ENCODE results near the gene DEDD2. TPM values are rescaled to one million over a fixed set of nuclear protein-coding genes. Genes with fewer than 3 reads are reported as not detected.

DEDD2 gene
- total RNA-seq, 2 experiments from 2014 or later = 41.3 to 42.2 TPM

GRCh38 chr19:42212886-42213285 lies 4.6 kb downstream of the DEDD2 start:
- Mint-ChIP-seq H3K4me1 (peaks cover 46% of the 10 kb centered on the region), H3K36me3 (peaks cover 37% of the 10 kb centered on the region), H3K27ac (peak overlapping the region; percentile 64), H3K9me3 (no peaks in the 10 kb centered on the region), H3K27me3 (no peaks in the 10 kb centered on the region), H3K4me3 (peak overlapping the region; percentile 14)
- ATAC-seq (ENCODE audit: low read depth) (no peak), DNase-seq (no peak)
- POLR2A ChIA-PET = interaction anchor here (1.0 to 1.5 kb wide), 3 partner anchors 10 to 58 kb away, joined by 3 to 4 read pairs (median 4); no protein-coding TSS in a partner anchor

- H3K36me3 Mint-ChIP-seq = peaks cover 43% of the 10 kb centered on the region
- DNase-seq (no peak), ATAC-seq (ENCODE audit: low read depth) (no peak)
- H3K4me3 Mint-ChIP-seq = no peak overlapping the region
- POLR2A ChIA-PET = interaction anchor here (1.1 to 1.7 kb wide), 2 partner anchors 12 to 33 kb away, joined by 3 to 5 read pairs; partner anchors contain the start of gene ZNF526
- H3K9me3 Mint-ChIP-seq = no peaks in the 10 kb centered on the region
- peak overlapping the region; percentile 62 for H3K27ac Mint-ChIP-seq
- peaks cover 34% of the 10 kb centered on the region for H3K4me1 Mint-ChIP-seq
- no peaks in the 10 kb centered on the region for H3K27me3 Mint-ChIP-seq
These were observed 8.9 kb downstream of the DEDD2 start for GRCh38 chr19:42208612-42209011.

GRCh38 chr19:42207767-42208271 lies 9.7 kb downstream of the DEDD2 start:
- POLR2A ChIA-PET = interaction anchor here (0.9 to 1.7 kb wide), 4 partner anchors 9 to 34 kb away, joined by 3 to 10 read pairs (median 4); partner anchors contain the start of genes DEDD2 and ZNF526
- Mint-ChIP-seq H3K36me3 (peaks cover 40% of the 10 kb centered on the region), H3K27ac (peak overlapping the region; percentile 61), H3K4me3 (peak overlapping the region; percentile 14), H3K9me3 (no peaks in the 10 kb centered on the region), H3K4me1 (peaks cover 30% of the 10 kb centered on the region), H3K27me3 (no peaks in the 10 kb centered on the region)
- no peak for ATAC-seq (ENCODE audit: low read depth)
- DNase-seq = no peak

GRCh38 chr19:42206871-42207755 lies 10.4 kb downstream of the DEDD2 start:
- POLR2A ChIA-PET = interaction anchor here (0.9 to 1.7 kb wide), 4 partner anchors 8 to 35 kb away, joined by 3 to 10 read pairs (median 4); partner anchors contain the start of genes DEDD2 and ZNF526
- H3K9me3 Mint-ChIP-seq = no peaks in the 10 kb centered on the region
- no peak for DNase-seq
- H3K36me3 Mint-ChIP-seq = peaks cover 42% of the 10 kb centered on the region
- peak overlapping the region; percentile 61 for H3K27ac Mint-ChIP-seq
- H3K27me3 Mint-ChIP-seq = no peaks in the 10 kb centered on the region
- no peak for ATAC-seq (ENCODE audit: low read depth)
- H3K4me3 Mint-ChIP-seq = peak overlapping the region; percentile 14
- peaks cover 33% of the 10 kb centered on the region for H3K4me1 Mint-ChIP-seq

- H3K4me3 Mint-ChIP-seq = no peak overlapping the region
- POLR2A ChIA-PET = interaction anchor here (1.1 kb wide), 1 partner anchor 12 kb away, joined by 3 read pairs; no protein-coding TSS in a partner anchor
- H3K27me3 Mint-ChIP-seq = no peaks in the 10 kb centered on the region
- no peak for ATAC-seq (ENCODE audit: low read depth)
- H3K36me3 Mint-ChIP-seq = peaks cover 47% of the 10 kb centered on the region
- H3K27ac Mint-ChIP-seq = no peak overlapping the region
- H3K9me3 Mint-ChIP-seq = no peaks in the 10 kb centered on the region
- DNase-seq = no peak
- peaks cover 53% of the 10 kb centered on the region for H3K4me1 Mint-ChIP-seq
These were observed 12.8 kb downstream of the DEDD2 start for GRCh38 chr19:42204664-42205063.

GRCh38 chr19:42203700-42204099 lies 13.8 kb downstream of the DEDD2 start:
- no peak overlapping the region for H3K4me3 Mint-ChIP-seq

GRCh38 chr19:42202290-42202880 lies 15.1 kb downstream of the DEDD2 start:
- POLR2A ChIA-PET = interaction anchor here (1.1 to 5.7 kb wide), 5 partner anchors 10 to 68 kb away, joined by 3 to 63 read pairs (median 4); partner anchors contain the start of genes GSK3A and ZNF526
- H3K9me3 Mint-ChIP-seq = no peaks in the 10 kb centered on the region
- H3K27ac Mint-ChIP-seq = peak overlapping the region; percentile 95
- peaks cover 56% of the 10 kb centered on the region for H3K4me1 Mint-ChIP-seq
- DNase-seq = no peak
- no peaks in the 10 kb centered on the region for H3K27me3 Mint-ChIP-seq
- ATAC-seq (ENCODE audit: low read depth) = no peak
- H3K36me3 Mint-ChIP-seq = peaks cover 45% of the 10 kb centered on the region
- peak overlapping the region; percentile 77 for H3K4me3 Mint-ChIP-seq

More at GRCh38 chr19:42203700-42204099, 13.8 kb downstream of the DEDD2 start:
- POLR2A ChIA-PET = interaction anchor here (5.2 kb wide), 1 partner anchor 16 kb away, joined by 18 read pairs; the partner anchor contains the start of gene ZNF526
- Mint-ChIP-seq H3K27me3 (no peaks in the 10 kb centered on the region), H3K4me1 (peaks cover 58% of the 10 kb centered on the region), H3K9me3 (no peaks in the 10 kb centered on the region), H3K27ac (peak overlapping the region; percentile 78), H3K36me3 (peaks cover 45% of the 10 kb centered on the region)
- DNase-seq (no peak), ATAC-seq (ENCODE audit: low read depth) (no peak)

- peak; percentile 59 for DNase-seq
- peaks cover 61% of the 10 kb centered on the region for H3K4me1 Mint-ChIP-seq
- H3K27ac Mint-ChIP-seq = peak overlapping the region; percentile 95
- H3K4me3 Mint-ChIP-seq = peak overlapping the region; percentile 77
- H3K36me3 Mint-ChIP-seq = peaks cover 45% of the 10 kb centered on the region
- no peaks in the 10 kb centered on the region for H3K27me3 Mint-ChIP-seq
- peak; percentile 16 for ATAC-seq (ENCODE audit: low read depth)
- POLR2A ChIA-PET = interaction anchor here (0.6 to 5.7 kb wide), 6 partner anchors 15 to 69 kb away, joined by 3 to 63 read pairs (median 4); partner anchors contain the start of genes CIC, GSK3A, POU2F2 and ZNF526
- H3K9me3 Mint-ChIP-seq = no peaks in the 10 kb centered on the region
These were observed 15.8 kb downstream of the DEDD2 start for GRCh38 chr19:42201489-42202289.

GRCh38 chr19:42200116-42200715 lies 17.3 kb downstream of the DEDD2 start:
- no peak for DNase-seq
- POLR2A ChIA-PET = interaction anchor here (0.6 to 5.7 kb wide), 20 partner anchors 9 to 86 kb away, joined by 3 to 63 read pairs (median 4); partner anchors contain the start of genes CIC, DEDD2, GSK3A and ZNF526
- no peaks in the 10 kb centered on the region for H3K9me3 Mint-ChIP-seq
- H3K27ac Mint-ChIP-seq = peak overlapping the region; percentile 95
- H3K4me3 Mint-ChIP-seq = peak overlapping the region; percentile 77
- no peak for ATAC-seq (ENCODE audit: low read depth)
- no peaks in the 10 kb centered on the region for H3K27me3 Mint-ChIP-seq
- H3K36me3 Mint-ChIP-seq = peaks cover 46% of the 10 kb centered on the region
- peaks cover 63% of the 10 kb centered on the region for H3K4me1 Mint-ChIP-seq

- peak overlapping the region; percentile 95 for H3K27ac Mint-ChIP-seq
- DNase-seq (peak; percentile 86), ATAC-seq (ENCODE audit: low read depth) (peak; percentile 68)
- no peaks in the 10 kb centered on the region for H3K9me3 Mint-ChIP-seq
- H3K4me3 Mint-ChIP-seq = peak overlapping the region; percentile 77
- H3K4me1 Mint-ChIP-seq = peaks cover 59% of the 10 kb centered on the region
- POLR2A ChIA-PET = interaction anchor here (0.6 to 5.7 kb wide), 22 partner anchors 8 to 86 kb away, joined by 3 to 63 read pairs (median 4); partner anchors contain the start of genes CIC, DEDD2, GSK3A and ZNF526
- no peaks in the 10 kb centered on the region for H3K27me3 Mint-ChIP-seq
- H3K36me3 Mint-ChIP-seq = peaks cover 42% of the 10 kb centered on the region
These were observed 17.9 kb downstream of the DEDD2 start for GRCh38 chr19:42199440-42200115.

GRCh38 chr19:42198676-42199439 lies 18.6 kb downstream of the DEDD2 start:
- ATAC-seq (ENCODE audit: low read depth) = peak; percentile 68
- H3K36me3 Mint-ChIP-seq = peaks cover 40% of the 10 kb centered on the region
- H3K4me1 Mint-ChIP-seq = peaks cover 61% of the 10 kb centered on the region
- H3K9me3 Mint-ChIP-seq = peaks cover 2% of the 10 kb centered on the region
- no peak for DNase-seq
- H3K27me3 Mint-ChIP-seq = peaks cover 2% of the 10 kb centered on the region
- POLR2A ChIA-PET = interaction anchor here (0.6 to 5.7 kb wide), 25 partner anchors 9 to 86 kb away, joined by 3 to 63 read pairs (median 4); partner anchors contain the start of genes CIC, DEDD2, GSK3A and ZNF526
- H3K27ac Mint-ChIP-seq = peak overlapping the region; percentile 95
- peak overlapping the region; percentile 77 for H3K4me3 Mint-ChIP-seq

Data from activated naive CD8-positive, alpha-beta T cell treated with anti-CD3 and anti-CD28 coated beads, Interleukin-2, amount 10 ng/mL, durations not matched to agents 7 days and 5 days (primary cell).